ENCODE data around the gene MXD3. TPM values are rescaled to one million over a fixed set of nuclear protein-coding genes. Genes with fewer than 3 reads are reported as not detected.
A peak's percentile ranks its signal among the peaks of the same experiment; 100 is the strongest.
"Not testable (repeated sequence)": the region's sequence is repeated elsewhere in the genome, so short reads cannot be mapped to it uniquely, and the experiment has no call there.

Gene MXD3
- total and polyA plus RNA-seq, 10 of the 15 experiments (the other 5 are each of a cell fraction or from before 2014, with no cell fraction given), result 0.24 to 29.8 (median 13.5) TPM

GRCh38 chr5:177343777-177344176 lies 32.1 kb upstream of the MXD3 start:
- ChIA-PET CTCF (interaction anchor here (0.6 to 2.1 kb wide), 4 partner anchors 18 to 255 kb away, joined by 3 to 5 read pairs (median 4); no protein-coding TSS in a partner anchor), SMC1A (ENCODE audit: uncharacterized antibody, unreplicated experiment) (interaction anchor here (0.9 kb wide), 1 partner anchor 26 kb away, joined by 3 read pairs; no protein-coding TSS in a partner anchor)

GRCh38 chr5:177343000-177343399 lies 31.3 kb upstream of the MXD3 start:
- H3K4me3 ChIP-seq; RAD21 ChIA-PET (ENCODE audit: unreplicated experiment); H3K27me3 ChIP-seq (replicated peaks in 1 of 2; ENCODE audit: control insufficient read depth in 2 of 2, insufficient read depth in 2 of 2, low read length in 1 of 2); DNase-seq (ENCODE audit: low read depth, low spot score); H2AFZ ChIP-seq (ENCODE audit: control insufficient read depth, low read depth, low read length); intact Hi-C loops (cut with micrococcal nuclease; ENCODE audit: unreplicated experiment); H3K4me2 ChIP-seq (ENCODE audit: control insufficient read depth, insufficient read depth); BruUV-seq (replicated peaks); H3K4me1 ChIP-seq (ENCODE audit: control insufficient read depth, insufficient read depth, low read length); FAIRE-seq; SMC1A ChIA-PET (ENCODE audit: uncharacterized antibody, unreplicated experiment); H3K9ac ChIP-seq (ENCODE audit: control insufficient read depth, insufficient read depth, low read length); H4K20me1 ChIP-seq (ENCODE audit: control insufficient read depth, insufficient read depth); ATAC-seq; H3K9me3 ChIP-seq (replicated peaks; ENCODE audit: control insufficient read depth, insufficient read depth, low read length); H3K27ac ChIP-seq (ENCODE audit: control insufficient read depth, insufficient read depth); in situ Hi-C loops (cut with MboI); POLR2A ChIA-PET: not testable (repeated sequence)
- H3K79me2 ChIP-seq (ENCODE audit: control insufficient read depth, insufficient read depth, low read length), result peaks cover 45% of the 10 kb centered on the region
- H3K36me3 ChIP-seq (ENCODE audit: control insufficient read depth in 2 of 2, insufficient read depth in 2 of 2, low read length in 1 of 2), result peaks cover 12 to 18% of the 10 kb centered on the region in 2 experiments; a peak in 3 of 4 replicates
- CTCF ChIA-PET, result interaction anchor here (1.2 kb wide), 1 partner anchor 33 kb away, joined by 4 read pairs; no protein-coding TSS in a partner anchor
- WGBS (ENCODE audit: insufficient coverage, insufficient replicate concordance, low lambda C conversion rate, missing lambda C conversion rate), result 97% methylated on average over 14 of the region's 14 CpGs

More at GRCh38 chr5:177343777-177344176, 32.1 kb upstream of the MXD3 start:
- 79% methylated on average over 6 of the region's 6 CpGs for WGBS (ENCODE audit: insufficient coverage, insufficient replicate concordance, low lambda C conversion rate, missing lambda C conversion rate)
- ATAC-seq, result no peak
- Histone ChIP-seq H3K36me3 (ENCODE audit: control insufficient read depth in 2 of 2, insufficient read depth in 2 of 2, low read length in 1 of 2) (peaks cover 6 to 14% of the 10 kb centered on the region in 2 experiments; a peak in 3 of 4 replicates), H2AFZ (ENCODE audit: control insufficient read depth, low read depth, low read length) (no peak overlapping the region), H3K4me3 (no peak overlapping the region), H3K4me2 (ENCODE audit: control insufficient read depth, insufficient read depth) (peak overlapping the region; percentile 7; the same call in 1 of the 2 replicates), H3K9ac (ENCODE audit: control insufficient read depth, insufficient read depth, low read length) (no peak overlapping the region), H3K9me3 (replicated peaks; ENCODE audit: control insufficient read depth, insufficient read depth, low read length) (no peaks in the 10 kb centered on the region; the same call in 1 of the 3 replicates), H4K20me1 (ENCODE audit: control insufficient read depth, insufficient read depth) (0 out of 2 replicates have a peak, but pooled peaks cover 3% of the 10 kb centered on the region), H3K4me1 (ENCODE audit: control insufficient read depth, insufficient read depth, low read length) (peaks cover 3% of the 10 kb centered on the region; the same call in 1 of the 2 replicates), H3K79me2 (ENCODE audit: control insufficient read depth, insufficient read depth, low read length) (peaks cover 48% of the 10 kb centered on the region), H3K27me3 (replicated peaks in 1 of 2; ENCODE audit: control insufficient read depth in 2 of 2, insufficient read depth in 2 of 2, low read length in 1 of 2) (no peaks in the 10 kb centered on the region), H3K27ac (ENCODE audit: control insufficient read depth, insufficient read depth) (no peak overlapping the region)
- DNase-seq (ENCODE audit: low read depth, low spot score), result no peak
- TF ChIP-seq BRCA1 (IDR thresholded peaks at IDR 0.05; ENCODE audit: low read depth, low read length) (no peak), SMAD5 (IDR thresholded peaks at IDR 0.05; ENCODE audit: low read depth) (no peak), SMAD1 (IDR thresholded peaks at IDR 0.05; ENCODE audit: low read depth, partially characterized antibody) (no peak), MYC (IDR thresholded peaks at IDR 0.05; ENCODE audit: insufficient read depth, insufficient read length, insufficient replicate concordance, low read length, severe bottlenecking) (no peak), POLR2AphosphoS5 (IDR thresholded peaks at IDR 0.05; ENCODE audit: low read length) (no peak), SREBF2 (IDR thresholded peaks at IDR 0.05; ENCODE audit: low read length) (no peak), RAD51 (IDR thresholded peaks at IDR 0.05) (no peak), MTA2 (IDR thresholded peaks at IDR 0.05; ENCODE audit: low read depth) (no peak), ASH2L (IDR thresholded peaks at IDR 0.05; ENCODE audit: borderline replicate concordance, low read depth) (no peak), MAX (IDR thresholded peaks at IDR 0.05; ENCODE audit: low read depth, low read length) (no peak), IKZF2 (IDR thresholded peaks at IDR 0.05) (no peak), PBX3 (IDR thresholded peaks at IDR 0.05; ENCODE audit: insufficient replicate concordance, low read depth, low read length) (no peak), EGR1 (IDR thresholded peaks at IDR 0.05; ENCODE audit: borderline replicate concordance in 1 of 2, low read depth in 2 of 2, low read length in 2 of 2) (no peak), TAF1 (IDR thresholded peaks at IDR 0.05; ENCODE audit: borderline replicate concordance, low read depth, low read length) (no peak), POLR2A (IDR thresholded peaks at IDR 0.05; ENCODE audit: low read depth, low read length) (no peak), NR2F1 (conservative IDR thresholded peaks at IDR 0.05) (no peak)
- POLR2A ChIA-PET, result interaction anchor here (0.6 kb wide), 1 partner anchor 26 kb away, joined by 4 read pairs; no protein-coding TSS in a partner anchor
- FAIRE-seq, result no peak
- in situ Hi-C loops (cut with MboI) (no loop called here), intact Hi-C loops (cut with micrococcal nuclease; ENCODE audit: unreplicated experiment) (no loop called here)
- BruUV-seq (replicated peaks), result no TSS peak
- RAD21 ChIA-PET (ENCODE audit: unreplicated experiment), result no interaction called here

Measured in GM12878 (cell line).